ENCODE measurements around the gene NCOA1. TPM values are rescaled to one million over a fixed set of nuclear protein-coding genes. Genes with fewer than 3 reads are reported as not detected.

The NCOA1 gene
- total and polyA plus RNA-seq, 2 of the 4 experiments (the other 2 are of a cell fraction): 6.7 to 11.3 TPM

GRCh38 chr2:24680196-24680595 lies 189.1 kb downstream of the NCOA1 start:
- Histone ChIP-seq H3K18ac (ENCODE audit: low read depth, low read length) (no peak overlapping the region), H2BK15ac (ENCODE audit: low read depth, low read length) (no peak overlapping the region), H3K4me1 (ENCODE audit: control insufficient read depth, insufficient read depth, low read length) (no peaks in the 10 kb centered on the region), H3K4ac (ENCODE audit: low read depth, low read length) (no peak overlapping the region), H3K9ac (ENCODE audit: low read depth, low read length) (no peak overlapping the region), H3K36me3 (ENCODE audit: control insufficient read depth, insufficient read depth, low read length) (no peaks in the 10 kb centered on the region), H4K91ac (ENCODE audit: insufficient read depth, low read depth, low read length) (no peak overlapping the region), H3K14ac (replicated peaks; ENCODE audit: low read depth, low read length) (no peak overlapping the region), H3K79me1 (ENCODE audit: low read depth in 1 of 2, low read length in 2 of 2) (no peaks in the 10 kb centered on the region), H2BK120ac (ENCODE audit: low read depth, low read length) (no peak overlapping the region), H3K9me3 (ENCODE audit: control insufficient read depth, insufficient read depth, low read length) (no peaks in the 10 kb centered on the region), H2BK20ac (ENCODE audit: low read depth, low read length) (no peak overlapping the region), H3K23ac (ENCODE audit: low read depth, low read length) (no peak overlapping the region), H4K5ac (ENCODE audit: low read depth, low read length) (no peak overlapping the region), H4K8ac (ENCODE audit: low read depth in 2 of 2, low read length in 2 of 2) (no peak overlapping the region), H3K4me3 (ENCODE audit: insufficient read depth, low read depth, low read length) (no peak overlapping the region), H3K56ac (ENCODE audit: extremely low read depth, insufficient read depth, low read length) (no peak overlapping the region), H3K27ac (ENCODE audit: insufficient read depth, low read length) (no peak overlapping the region), H2AK9ac (replicated peaks; ENCODE audit: low read depth, low read length, poor library complexity) (no peak overlapping the region), H2BK5ac (ENCODE audit: low read depth, low read length, poor library complexity, severe bottlenecking) (no peak overlapping the region), H4K20me1 (ENCODE audit: insufficient read depth, low read length) (no peaks in the 10 kb centered on the region), H3K27me3 (ENCODE audit: control insufficient read depth, insufficient read depth, low read length) (no peaks in the 10 kb centered on the region), H2AK5ac (ENCODE audit: low read depth, low read length) (no peak overlapping the region), H3K4me2 (ENCODE audit: low read depth, low read length) (no peak overlapping the region), H2AFZ (replicated peaks; ENCODE audit: low read length, poor library complexity) (no peak overlapping the region), H3K9me1 (ENCODE audit: insufficient read depth, low read length) (no peaks in the 10 kb centered on the region)
- in situ Hi-C loops (cut with MboI; ENCODE audit: low sequenced_read_pairs): no loop called here
- TF ChIP-seq CHD1 (IDR thresholded peaks at IDR 0.05; ENCODE audit: low read depth, low read length) (no peak), CTCF (conservative IDR thresholded peaks at IDR 0.05; ENCODE audit: low read depth, low read length) (no peak), MAZ (IDR thresholded peaks at IDR 0.05; ENCODE audit: borderline replicate concordance, low read depth, low read length) (no peak), RAD21 (IDR thresholded peaks at IDR 0.05; ENCODE audit: low read length) (no peak), MAFK (IDR thresholded peaks at IDR 0.05; ENCODE audit: low read depth, low read length) (no peak), FOS (IDR thresholded peaks at IDR 0.05; ENCODE audit: low read depth, low read length) (no peak), NFE2L2 (IDR thresholded peaks at IDR 0.05; ENCODE audit: low read depth, low read length) (no peak), RFX5 (IDR thresholded peaks at IDR 0.05; ENCODE audit: low read depth, low read length) (no peak), USF2 (IDR thresholded peaks at IDR 0.05; ENCODE audit: low read depth, low read length) (no peak), CEBPB (IDR thresholded peaks at IDR 0.05; ENCODE audit: low read depth, low read length) (no peak), SMC3 (IDR thresholded peaks at IDR 0.05; ENCODE audit: low read depth, low read length) (no peak), ELK1 (IDR thresholded peaks at IDR 0.05; ENCODE audit: borderline replicate concordance, low read depth, low read length) (no peak), MXI1 (IDR thresholded peaks at IDR 0.05; ENCODE audit: borderline replicate concordance, low read depth, low read length) (no peak), BHLHE40 (IDR thresholded peaks at IDR 0.05; ENCODE audit: low read depth, low read length) (no peak), RCOR1 (IDR thresholded peaks at IDR 0.05; ENCODE audit: insufficient replicate concordance, low read length) (no peak), POLR2A (IDR thresholded peaks at IDR 0.05; ENCODE audit: low read depth, low read length) (no peak)
- WGBS, 2 experiments (ENCODE audit: extremely low coverage in 2 of 2, insufficient read length in 1 of 2): no CpG with 5 or more reads among the region's 5 CpGs
- ATAC-seq (ENCODE audit: low read depth) (no peak), DNase-seq (no peak)
- no TSS peak for BruUV-seq (replicated peaks)
- CTCF ChIA-PET: interaction anchor here (0.6 to 0.7 kb wide), 2 partner anchors 118 to 394 kb away, joined by 3 read pairs; no protein-coding TSS in a partner anchor
- intact Hi-C loops (cut with micrococcal nuclease): no loop called here
- dilution Hi-C loops (cut with HindIII; ENCODE audit: low sequenced_read_pairs, unreplicated experiment): no loop called here
- POLR2A ChIA-PET (ENCODE audit: unreplicated experiment): no interaction called here

All from IMR-90 (cell line).